ENCODE measurements around the gene KAT8. TPM values are rescaled to one million over a fixed set of nuclear protein-coding genes. Genes with fewer than 3 reads are reported as not detected.

KAT8 gene
- total RNA-seq, 1 donor: 24.6 TPM

- DNase-seq (ENCODE audit: low read depth): no peak
- no peak overlapping the region for H3K4me3 ChIP-seq (ENCODE audit: low read depth, low read length)
- TF ChIP-seq CTCF (IDR thresholded peaks at IDR 0.05; ENCODE audit: insufficient read depth, low read depth, low read length): no peak
Observed at GRCh38 chr16:31084584-31085302, 32.7 kb upstream of the KAT8 start.

GRCh38 chr16:31085411-31085810, 32.1 kb upstream of the KAT8 start:
- TF ChIP-seq CTCF (IDR thresholded peaks at IDR 0.05; ENCODE audit: insufficient read depth, low read depth, low read length): no peak

GRCh38 chr16:31085873-31086628, 31.4 kb upstream of the KAT8 start:
- TF ChIP-seq CTCF (IDR thresholded peaks at IDR 0.05; ENCODE audit: insufficient read depth, low read depth, low read length): no peak
- no peak overlapping the region for H3K4me3 ChIP-seq (ENCODE audit: low read depth, low read length)
- no peak for DNase-seq (ENCODE audit: low read depth)

More at GRCh38 chr16:31085411-31085810, 32.1 kb upstream of the KAT8 start:
- no peak for DNase-seq (ENCODE audit: low read depth)
- H3K4me3 ChIP-seq (ENCODE audit: low read depth, low read length): no peak overlapping the region

GRCh38 chr16:31086629-31086906, 30.9 kb upstream of the KAT8 start:
- no peak overlapping the region for H3K4me3 ChIP-seq (ENCODE audit: low read depth, low read length)
- DNase-seq (ENCODE audit: low read depth): no peak
- TF ChIP-seq CTCF (IDR thresholded peaks at IDR 0.05; ENCODE audit: insufficient read depth, low read depth, low read length): no peak

GRCh38 chr16:31087481-31087880, 30.0 kb upstream of the KAT8 start:
- no peak for TF ChIP-seq CTCF (IDR thresholded peaks at IDR 0.05; ENCODE audit: insufficient read depth, low read depth, low read length)
- no peak for DNase-seq (ENCODE audit: low read depth)
- H3K4me3 ChIP-seq (ENCODE audit: low read depth, low read length): no peak overlapping the region

- DNase-seq (ENCODE audit: low read depth): no peak
- H3K4me3 ChIP-seq (ENCODE audit: low read depth, low read length): no peak overlapping the region
- TF ChIP-seq CTCF (IDR thresholded peaks at IDR 0.05; ENCODE audit: insufficient read depth, low read depth, low read length): no peak
Observed at GRCh38 chr16:31087971-31088370, 29.5 kb upstream of the KAT8 start.

Data from fibroblast of villous mesenchyme (primary cell).